NAMALWA (cell line): Measurements from ENCODE around the gene ATP2B1.
"Not testable (repeated sequence)": the region's sequence is repeated elsewhere in the genome, so short reads cannot be mapped to it uniquely, and the experiment has no call there.

ENCODE experiments used
- DNase-seq: peaks from one replicate; pipeline ENCODE4 v3.0.0-alpha.2; 2015; ENCODE audit warnings: low spot score

Gene ATP2B1

GRCh38 chr12:89708565-89709156, at the start of gene ATP2B1:
TSS of gene ATP2B1 (minus strand) at chr12:89708838. CDS start at chr12:89655886, 52,952 bp downstream.
- DNase-seq: peak; percentile 88

- not testable (repeated sequence) for DNase-seq
Observed at GRCh38 chr12:89757987-89758386, 49.3 kb upstream of the ATP2B1 start.

GRCh38 chr12:89756585-89757398, 48.2 kb upstream of the ATP2B1 start:
- DNase-seq: peak; percentile 47

GRCh38 chr12:89756194-89756584, 47.6 kb upstream of the ATP2B1 start:
- no peak for DNase-seq

- no peak for DNase-seq
Observed at GRCh38 chr12:89753997-89754396, 45.4 kb upstream of the ATP2B1 start.

- DNase-seq: no peak
Observed at GRCh38 chr12:89752341-89752740, 43.7 kb upstream of the ATP2B1 start.

GRCh38 chr12:89750389-89751351, 42.0 kb upstream of the ATP2B1 start:
- DNase-seq: no peak

GRCh38 chr12:89748791-89749190, 40.2 kb upstream of the ATP2B1 start:
- DNase-seq: no peak

GRCh38 chr12:89745286-89745685, 36.6 kb upstream of the ATP2B1 start:
- no peak for DNase-seq

- DNase-seq: no peak
Observed at GRCh38 chr12:89742337-89743022, 33.8 kb upstream of the ATP2B1 start.

- DNase-seq: no peak
Observed at GRCh38 chr12:89740943-89741342, 32.3 kb upstream of the ATP2B1 start.

- DNase-seq: no peak
Observed at GRCh38 chr12:89736995-89737394, 28.4 kb upstream of the ATP2B1 start.

- no peak for DNase-seq
Observed at GRCh38 chr12:89733579-89734201, 25.1 kb upstream of the ATP2B1 start.

GRCh38 chr12:89732522-89732921, 23.9 kb upstream of the ATP2B1 start:
- no peak for DNase-seq

- DNase-seq: no peak
Observed at GRCh38 chr12:89731614-89732013, 23.0 kb upstream of the ATP2B1 start.

GRCh38 chr12:89731089-89731488, 22.5 kb upstream of the ATP2B1 start:
- no peak for DNase-seq

GRCh38 chr12:89729946-89730459, 21.4 kb upstream of the ATP2B1 start:
- no peak for DNase-seq

GRCh38 chr12:89723276-89723675, 14.6 kb upstream of the ATP2B1 start:
- DNase-seq: no peak

- peak; percentile 46 for DNase-seq
Observed at GRCh38 chr12:89721291-89721987, 12.8 kb upstream of the ATP2B1 start.

- DNase-seq: no peak
Observed at GRCh38 chr12:89717759-89718523, 9.3 kb upstream of the ATP2B1 start.
